Inferior parietal cortex (tissue), 1 donor: Measurements from ENCODE around the gene RPL41.

ENCODE experiments used
- DNase-seq: peaks from one replicate; pipeline ENCODE4 v3.0.0-alpha.2; 2016; ENCODE audit errors: extremely low spot score

The RPL41 gene

DNA sequence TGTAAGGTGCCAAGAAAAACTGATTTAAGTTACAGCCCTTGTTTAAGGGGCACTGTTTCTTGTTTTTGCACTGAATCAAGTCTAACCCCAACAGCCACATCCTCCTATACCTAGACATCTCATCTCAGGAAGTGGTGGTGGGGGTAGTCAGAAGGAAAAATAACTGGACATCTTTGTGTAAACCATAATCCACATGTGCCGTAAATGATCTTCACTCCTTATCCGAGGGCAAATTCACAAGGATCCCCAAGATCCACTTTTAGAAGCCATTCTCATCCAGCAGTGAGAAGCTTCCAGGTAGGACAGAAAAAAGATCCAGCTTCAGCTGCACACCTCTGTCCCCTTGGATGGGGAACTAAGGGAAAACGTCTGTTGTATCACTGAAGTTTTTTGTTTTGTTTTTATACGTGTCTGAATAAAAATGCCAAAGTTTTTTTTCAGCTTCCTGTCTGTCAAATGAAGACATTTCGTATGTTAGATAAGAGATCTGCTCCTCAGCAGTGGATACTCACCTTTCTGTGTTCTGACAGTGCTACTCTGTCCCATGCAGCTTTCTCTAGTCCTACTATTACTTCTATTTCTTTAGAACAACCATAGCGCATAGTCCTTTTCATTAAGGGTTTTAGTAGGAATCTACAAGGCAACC is 13.2 kb upstream of the RPL41 start:
- no peak for DNase-seq

GRCh38 chr12:56103823-56104108 is 12.7 kb upstream of the RPL41 start:
- no peak for DNase-seq

DNA sequence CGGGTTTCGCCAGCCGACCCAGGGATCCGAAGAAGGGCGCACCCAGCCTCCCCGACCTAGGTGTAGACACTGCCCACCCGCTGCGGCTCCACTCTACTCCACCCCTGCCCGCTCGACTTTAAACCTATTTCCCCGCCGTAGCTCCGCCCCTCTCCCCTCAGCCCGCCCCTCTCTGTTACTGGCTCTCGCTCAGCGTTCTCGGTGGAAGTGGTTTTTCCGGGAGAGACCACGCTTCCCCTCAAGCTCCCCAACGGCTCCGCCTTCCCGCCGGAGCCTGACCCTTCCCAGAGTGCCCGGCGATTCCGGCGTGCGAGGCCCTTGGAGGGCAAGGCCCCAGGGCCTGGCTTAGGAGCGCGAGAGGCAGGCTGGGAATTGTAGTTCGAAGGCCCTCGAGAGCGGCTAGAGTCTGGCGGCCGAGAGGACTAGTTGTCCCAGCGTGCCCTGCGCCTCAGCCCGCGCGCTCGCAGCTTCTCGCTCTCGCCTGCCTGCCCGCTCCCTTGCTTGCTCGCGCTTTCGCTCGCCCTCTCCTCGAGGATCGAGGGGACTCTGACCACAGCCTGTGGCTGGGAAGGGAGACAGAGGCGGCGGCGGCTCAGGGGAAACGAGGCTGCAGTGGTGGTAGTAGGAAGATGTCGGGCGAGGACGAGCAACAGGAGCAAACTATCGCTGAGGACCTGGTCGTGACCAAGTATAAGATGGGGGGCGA is 12.2 kb upstream of the RPL41 start, which contains the start of gene PA2G4:
PA2G4 (plus strand) TSS at position 451 of the 706 bp plus-strand sequence; CDS start at position 630, 179 bp downstream.
- peak; percentile 97 for DNase-seq

DNA sequence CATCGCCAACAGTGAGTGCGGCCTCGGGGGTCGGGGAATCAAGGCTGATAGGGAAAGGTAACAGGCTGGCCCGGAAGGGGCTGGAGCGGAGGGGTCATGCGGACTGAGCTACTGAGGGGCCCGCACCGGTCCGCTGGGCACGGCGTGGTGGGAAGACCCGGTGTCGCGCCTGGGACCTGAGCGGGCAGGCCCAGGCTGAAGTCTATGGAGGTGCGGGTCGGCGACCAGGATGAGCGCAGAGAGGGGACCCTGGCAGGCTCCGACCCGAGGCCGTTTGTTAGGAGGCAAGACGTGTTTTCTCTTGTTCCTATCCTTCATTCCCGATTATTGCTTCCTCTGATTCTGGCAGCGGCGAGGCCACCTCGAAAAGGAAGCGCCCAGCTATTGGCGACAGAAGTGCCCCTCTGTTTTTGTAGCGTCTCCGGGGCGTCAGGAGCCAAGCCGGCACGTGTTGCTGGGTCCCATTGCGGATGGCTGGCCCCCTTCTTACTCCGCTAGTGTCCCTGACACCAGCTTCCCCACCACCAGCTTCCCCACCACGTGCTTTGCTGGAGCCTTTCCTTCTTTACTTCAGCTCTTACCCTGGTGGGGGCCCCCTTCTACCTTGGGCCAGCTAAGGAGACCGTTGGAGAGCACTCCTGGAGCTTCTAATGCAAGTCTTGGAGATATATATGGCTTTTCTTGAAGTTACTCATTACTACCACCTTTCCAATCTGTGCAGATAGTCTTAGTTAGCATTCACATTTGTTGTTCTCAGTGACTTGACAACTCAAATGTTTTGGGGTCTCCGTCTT is 11.4 kb upstream of the RPL41 start:
- no peak for DNase-seq

DNA sequence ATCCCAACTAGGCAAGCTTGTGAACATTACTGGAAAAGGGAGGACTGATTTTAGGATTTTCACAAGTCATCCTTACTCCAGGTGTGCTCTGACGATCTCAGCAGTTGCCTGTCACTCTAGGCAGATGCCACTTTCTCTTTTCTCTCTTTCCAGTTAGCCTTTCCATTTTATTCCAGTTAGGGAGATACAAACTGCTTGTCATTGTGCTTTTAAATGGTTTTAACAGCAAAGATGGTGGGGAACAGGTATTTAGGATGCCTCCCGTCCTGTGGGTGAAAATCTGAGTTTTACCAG is 10.9 kb upstream of the RPL41 start:
- no peak for DNase-seq

- no peak for DNase-seq
Observed at GRCh38 chr12:56107242-56107641, 9.2 kb upstream of the RPL41 start.

- no peak for DNase-seq
Observed at GRCh38 chr12:56110571-56110970, 5.9 kb upstream of the RPL41 start.

DNA sequence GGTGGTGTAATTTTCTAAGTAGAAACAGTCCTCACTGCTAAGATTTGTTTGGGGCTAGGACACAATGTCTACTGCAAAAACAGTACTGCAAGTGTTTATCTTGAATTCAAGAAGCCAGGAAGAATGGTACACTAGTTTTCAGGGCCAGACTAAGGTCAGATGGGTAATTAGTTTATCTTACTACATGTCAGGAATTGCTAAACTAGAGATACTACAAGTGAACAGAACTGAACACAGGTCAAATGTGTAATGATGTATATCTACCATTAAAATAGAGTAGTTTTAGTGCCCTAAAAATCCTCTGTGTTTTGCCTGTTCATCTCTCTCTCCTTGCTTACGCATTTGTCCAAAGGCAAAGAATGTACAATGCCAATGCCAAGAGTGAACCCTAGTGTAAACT is 2.3 kb upstream of the RPL41 start:
- DNase-seq, result no peak

GRCh38 chr12:56115329-56115728 is 1.1 kb upstream of the RPL41 start:
- DNase-seq, result peak; percentile 13

- peak; percentile 15 for DNase-seq
Observed at GRCh38 chr12:56117082-56117706, 761 bp downstream of the RPL41 start.

GRCh38 chr12:56117778-56118687 is 1.6 kb downstream of the RPL41 start, which contains the start of gene ZC3H10:
TSS of gene ZC3H10 (plus strand) at chr12:56118266. CDS start at chr12:56120563, 2,297 bp downstream.
- peak; percentile 99 for DNase-seq

GRCh38 chr12:56118688-56119357 is 2.4 kb downstream of the RPL41 start:
- no peak for DNase-seq

DNA sequence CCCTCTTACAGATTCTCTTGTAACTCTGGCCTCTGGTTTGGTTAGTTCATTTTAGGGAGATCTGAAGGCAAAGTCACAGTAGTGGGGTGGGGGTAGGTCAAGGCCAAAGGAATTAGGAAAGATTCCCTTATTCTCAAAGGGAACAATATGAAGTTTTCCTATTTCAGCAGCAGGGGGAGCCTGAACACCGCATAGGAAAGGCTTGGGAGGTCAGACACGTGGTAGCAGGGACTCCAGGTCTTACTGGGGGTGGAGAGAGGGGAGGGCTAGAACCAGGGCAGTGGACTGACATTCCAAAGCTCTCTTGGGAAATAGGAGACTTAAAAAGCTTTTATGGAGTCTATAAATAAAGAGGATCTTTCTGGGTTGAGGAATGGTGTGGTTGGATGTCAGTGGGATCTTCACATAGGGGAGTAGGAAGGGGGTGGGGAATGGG is 2.9 kb downstream of the RPL41 start:
- DNase-seq, result peak; percentile 79

DNA sequence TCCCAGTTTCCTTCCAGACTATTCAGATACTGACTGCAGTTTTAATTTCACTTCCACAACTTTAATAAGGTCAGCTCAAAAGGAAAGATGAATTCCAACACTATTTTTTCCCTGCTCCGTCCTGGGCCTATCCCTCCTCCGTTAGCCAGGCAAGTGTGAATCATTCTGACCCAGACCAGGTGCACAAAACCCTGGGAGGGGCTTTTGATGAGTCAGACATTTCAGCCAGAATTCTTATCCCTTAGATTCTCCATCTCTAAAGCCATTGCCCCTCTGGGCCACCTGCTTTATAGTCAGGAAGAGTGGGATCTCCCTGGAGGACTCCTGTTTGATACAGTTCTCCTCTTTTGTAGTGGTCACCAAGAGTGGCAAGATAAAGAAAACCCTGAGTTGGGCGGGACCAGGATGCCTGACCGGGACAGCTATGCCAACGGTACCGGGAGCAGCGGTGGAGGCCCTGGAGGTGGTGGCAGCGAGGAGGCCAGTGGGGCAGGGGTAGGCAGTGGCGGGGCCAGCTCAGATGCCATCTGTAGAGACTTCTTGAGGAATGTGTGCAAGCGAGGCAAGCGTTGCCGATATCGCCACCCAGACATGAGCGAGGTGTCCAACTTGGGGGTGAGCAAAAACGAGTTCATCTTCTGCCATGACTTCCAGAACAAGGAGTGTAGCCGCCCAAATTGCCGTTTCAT is 3.9 kb downstream of the RPL41 start:
- no peak for DNase-seq

DNA sequence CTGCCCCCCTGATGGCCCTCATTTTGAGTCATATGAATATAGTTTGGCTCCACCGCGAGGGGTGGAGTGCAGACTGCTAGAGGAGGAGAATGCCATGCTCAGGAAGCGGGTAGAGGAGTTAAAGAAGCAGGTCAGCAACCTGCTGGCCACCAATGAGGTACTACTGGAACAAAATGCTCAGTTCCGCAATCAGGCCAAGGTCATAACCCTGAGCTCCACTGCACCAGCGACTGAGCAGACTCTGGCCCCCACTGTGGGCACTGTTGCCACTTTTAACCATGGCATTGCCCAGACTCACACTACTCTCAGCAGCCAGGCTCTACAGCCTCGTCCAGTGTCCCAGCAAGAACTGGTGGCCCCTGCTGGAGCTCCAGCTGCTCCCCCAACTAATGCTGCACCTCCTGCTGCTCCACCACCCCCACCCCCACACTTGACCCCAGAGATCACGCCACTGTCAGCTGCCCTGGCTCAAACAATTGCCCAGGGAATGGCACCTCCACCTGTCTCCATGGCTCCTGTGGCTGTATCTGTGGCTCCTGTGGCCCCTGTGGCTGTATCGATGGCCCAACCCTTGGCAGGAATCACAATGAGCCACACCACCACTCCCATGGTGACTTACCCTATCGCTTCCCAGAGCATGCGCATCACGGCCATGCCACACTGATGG is 4.9 kb downstream of the RPL41 start:
- DNase-seq, result no peak

DNA sequence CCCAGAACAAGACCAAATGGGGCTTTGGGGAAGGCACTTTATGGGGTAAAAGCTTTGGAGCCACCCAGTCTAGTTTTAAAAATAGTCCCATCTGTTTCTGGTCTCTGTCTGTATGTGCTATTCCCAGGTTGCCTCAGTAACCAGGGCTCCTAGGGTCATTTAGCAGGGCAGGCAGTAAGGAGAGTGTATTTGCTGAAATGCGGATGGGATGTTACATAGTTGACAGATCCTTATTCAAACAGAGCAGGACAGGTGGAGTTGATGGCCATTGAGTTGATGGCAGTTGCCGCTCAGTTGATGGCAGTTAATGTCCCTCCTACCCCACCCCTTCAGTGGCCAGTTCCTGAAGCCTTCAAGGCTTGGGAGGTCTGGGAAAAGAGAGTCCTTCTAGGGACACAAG is 6.2 kb downstream of the RPL41 start:
- no peak for DNase-seq

DNA sequence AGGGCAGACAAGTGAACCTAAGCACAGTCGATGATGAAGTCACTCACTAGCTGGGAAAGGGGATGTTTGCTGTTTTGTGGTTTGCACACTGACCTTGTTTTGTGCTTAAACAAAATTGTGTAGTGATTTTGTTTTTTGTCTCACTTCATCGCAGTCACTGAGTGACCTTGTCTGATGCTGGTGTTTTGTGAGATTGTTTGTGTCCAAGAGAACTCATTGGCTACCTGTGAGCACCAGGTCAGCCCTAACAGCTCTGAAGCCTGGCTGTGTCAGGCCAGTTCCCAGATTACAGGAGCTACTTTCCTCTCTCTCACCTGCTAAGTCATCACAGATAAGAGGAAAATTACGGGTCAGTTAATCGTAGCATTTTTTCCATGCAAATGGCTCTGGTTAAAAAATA is 7.7 kb downstream of the RPL41 start:
- DNase-seq, result no peak

DNA sequence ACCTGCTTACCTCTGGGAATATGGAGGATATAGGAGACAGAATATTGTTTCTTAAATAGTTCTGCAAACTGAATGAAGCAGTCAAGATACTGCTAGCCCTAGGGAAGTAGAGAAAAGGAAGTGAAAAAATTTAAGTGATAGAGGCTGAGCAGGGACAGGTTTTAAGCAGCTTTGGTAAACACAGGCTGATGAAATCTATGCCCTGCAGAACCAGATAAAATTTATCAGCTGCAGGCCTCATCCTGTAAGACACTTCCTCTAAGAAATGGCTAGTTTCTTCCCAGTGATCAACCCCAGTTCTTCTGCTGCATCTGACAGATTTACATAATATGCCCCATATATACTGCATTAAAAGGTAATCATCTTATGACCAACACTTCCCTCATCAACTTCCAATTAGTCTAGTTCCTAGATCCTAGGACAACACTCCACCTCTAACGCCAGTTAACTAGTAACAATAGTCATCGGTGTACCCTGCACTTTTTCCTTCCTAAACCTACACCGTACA is 10.4 kb downstream of the RPL41 start:
- DNase-seq, result peak; percentile 28

GRCh38 chr12:56127485-56127887 is 11.1 kb downstream of the RPL41 start:
- DNase-seq, result no peak
